HG03025 (cell line): Measurements from ENCODE around the gene COL5A1.
"Not testable (repeated sequence)": the region's sequence is repeated elsewhere in the genome, so short reads cannot be mapped to it uniquely, and the experiment has no call there.

Experiments used
- ATAC-seq: cut with Tn5 transposase; IDR thresholded peaks from one replicate; pipeline ENCODE4 v1.9.1; 2021; ENCODE audit warnings: mild to moderate bottlenecking, moderate library complexity; ENCODE audit not compliant: unreplicated experiment, low FRiP score

Gene COL5A1

GRCh38 chr9:134670851-134671281 is 29.3 kb downstream of the COL5A1 start:
- no peak for ATAC-seq

GRCh38 chr9:134671341-134672113 is 29.9 kb downstream of the COL5A1 start:
- no peak for ATAC-seq

- ATAC-seq = no peak
These were observed 34.8 kb downstream of the COL5A1 start for GRCh38 chr9:134676361-134676760.

- ATAC-seq = no peak
These were observed 35.3 kb downstream of the COL5A1 start for GRCh38 chr9:134676886-134677285.

GRCh38 chr9:134677743-134678142 is 36.1 kb downstream of the COL5A1 start:
- ATAC-seq = no peak

GRCh38 chr9:134678206-134678605 is 36.6 kb downstream of the COL5A1 start:
- no peak for ATAC-seq

- no peak for ATAC-seq
These were observed 37.3 kb downstream of the COL5A1 start for GRCh38 chr9:134678666-134679443.

GRCh38 chr9:134679616-134680392 is 38.2 kb downstream of the COL5A1 start:
- ATAC-seq = no peak

- no peak for ATAC-seq
These were observed 38.9 kb downstream of the COL5A1 start for GRCh38 chr9:134680393-134681060.

- ATAC-seq = no peak
These were observed 39.6 kb downstream of the COL5A1 start for GRCh38 chr9:134681061-134681661.

- ATAC-seq = no peak
These were observed 40.4 kb downstream of the COL5A1 start for GRCh38 chr9:134682026-134682425.

- no peak for ATAC-seq
These were observed 41.2 kb downstream of the COL5A1 start for GRCh38 chr9:134682651-134683364.

GRCh38 chr9:134683714-134684374 is 42.2 kb downstream of the COL5A1 start:
- no peak for ATAC-seq

- no peak for ATAC-seq
These were observed 42.7 kb downstream of the COL5A1 start for GRCh38 chr9:134684375-134684723.

GRCh38 chr9:134684941-134685340 is 43.3 kb downstream of the COL5A1 start:
- ATAC-seq = not testable (repeated sequence)

- ATAC-seq = no peak
These were observed 44.2 kb downstream of the COL5A1 start for GRCh38 chr9:134685784-134686183.

- no peak for ATAC-seq
These were observed 45.3 kb downstream of the COL5A1 start for GRCh38 chr9:134686896-134687295.

- no peak for ATAC-seq
These were observed 46.0 kb downstream of the COL5A1 start for GRCh38 chr9:134687556-134687955.

GRCh38 chr9:134688231-134688630 is 46.6 kb downstream of the COL5A1 start:
- ATAC-seq = no peak
